Gastrocnemius medialis (tissue), 4 donors: Measurements from ENCODE around the gene GABRB3. TPM values are rescaled to one million over a fixed set of nuclear protein-coding genes. Genes with fewer than 3 reads are reported as not detected.

Experiments
- ATAC-seq, 2 donors: fragments of 150-250 bp; one replicate each; pipeline ENCODE4 v1.9.1; 2016
- DNase-seq, 2 donors: peaks; one replicate each; pipeline ENCODE4 v3.0.0-alpha.2; 2019
- H3K27ac ChIP-seq, 4 donors: fragments of 200-600 bp; sonication (generic); 1 replicate in 1 of 4; 2 replicates in 3 of 4; pipeline ENCODE4 v1.5.1; 2016 to 2018; ENCODE audit warnings: mild to moderate bottlenecking in 2 of 4, moderate library complexity in 1 of 4
- H3K27me3 ChIP-seq, 3 donors: fragments of 200-600 bp; sonication (generic) in 2 of 3; 1 replicate in 1 of 3; 2 replicates in 2 of 3; pipeline versions ENCODE4 v1.5.1 to v1.6.0; 2016 to 2019; ENCODE audit warnings: mild to moderate bottlenecking in 1 of 3, moderate library complexity in 1 of 3
- H3K36me3 ChIP-seq, 2 donors: fragments of 200-600 bp; sonication (generic) in 1 of 2; one replicate each; pipeline ENCODE4 v1.5.1; 2017 to 2018
- H3K4me1 ChIP-seq, 2 donors: fragments of 200-600 bp; sonication (generic) in 1 of 2; one replicate each; pipeline ENCODE4 v1.5.1; 2016 to 2017; ENCODE audit warnings: mild to moderate bottlenecking in 2 of 2
- H3K4me3 ChIP-seq, 4 donors: fragments of 200-600 bp; sonication (generic) in 3 of 4; 1 replicate in 1 of 4; 2 replicates in 3 of 4; pipeline ENCODE4 v1.5.1; 2016 to 2019; ENCODE audit warnings: mild to moderate bottlenecking in 2 of 4
- H3K9me3 ChIP-seq, 3 donors: fragments of 200-600 bp; sonication (generic) in 2 of 3; 1 replicate in 1 of 3; 2 replicates in 2 of 3; pipeline ENCODE4 v1.5.1; 2016 to 2019
- POLR2A ChIP-seq, 2 donors: fragments of 450-650 bp; IDR thresholded peaks; one replicate each; pipeline ENCODE4 v1.6.1; 2017; ENCODE audit warnings: antibody characterized with exemption in 2 of 2, mild to moderate bottlenecking in 2 of 2, moderate library complexity in 2 of 2
- in situ Hi-C, 4 donors: fragments of 200-750 bp; cut with MboI; loops; one replicate each; pipeline versions ENCODE4 v1.15.0 to v1.8.0; 2017; ENCODE audit warnings: low sequenced_read_pairs in 4 of 4
- intact Hi-C: fragments of 100-400 bp; cut with DNase I; formaldehyde crosslinking; loops from one replicate; pipeline ENCODE4 v1.15.1; 2023; ENCODE audit warnings: low total_unique reads
- total RNA-seq, 4 donors: library from RNA; depleted of rRNA; stranded (reverse); fragments of >200 nt; gene quantifications; one replicate each; pipeline versions ENCODE4 v1.1.0 to v1.2.3, GENCODE V29; 2016
- TF ChIP-seq, protein P1 (sequence below), 5 experiments: fragments of 450-650 bp in 3 of 5; fragments of 200-600 bp in 2 of 5; sonication (generic) in 2 of 5; IDR thresholded peaks in 4 of 5; conservative IDR thresholded peaks in 1 of 5; 1 replicate in 4 of 5; 2 replicates in 1 of 5; pipeline ENCODE4 v1.5.1; 2016 to 2019; ENCODE audit warnings: antibody characterized with exemption in 5 of 5, mild to moderate bottlenecking in 3 of 5, moderate library complexity in 3 of 5

The GABRB3 gene
- total RNA-seq, 4 donors from 2014 or later = 0.23 to 0.91 (median 0.35) TPM

DNA sequence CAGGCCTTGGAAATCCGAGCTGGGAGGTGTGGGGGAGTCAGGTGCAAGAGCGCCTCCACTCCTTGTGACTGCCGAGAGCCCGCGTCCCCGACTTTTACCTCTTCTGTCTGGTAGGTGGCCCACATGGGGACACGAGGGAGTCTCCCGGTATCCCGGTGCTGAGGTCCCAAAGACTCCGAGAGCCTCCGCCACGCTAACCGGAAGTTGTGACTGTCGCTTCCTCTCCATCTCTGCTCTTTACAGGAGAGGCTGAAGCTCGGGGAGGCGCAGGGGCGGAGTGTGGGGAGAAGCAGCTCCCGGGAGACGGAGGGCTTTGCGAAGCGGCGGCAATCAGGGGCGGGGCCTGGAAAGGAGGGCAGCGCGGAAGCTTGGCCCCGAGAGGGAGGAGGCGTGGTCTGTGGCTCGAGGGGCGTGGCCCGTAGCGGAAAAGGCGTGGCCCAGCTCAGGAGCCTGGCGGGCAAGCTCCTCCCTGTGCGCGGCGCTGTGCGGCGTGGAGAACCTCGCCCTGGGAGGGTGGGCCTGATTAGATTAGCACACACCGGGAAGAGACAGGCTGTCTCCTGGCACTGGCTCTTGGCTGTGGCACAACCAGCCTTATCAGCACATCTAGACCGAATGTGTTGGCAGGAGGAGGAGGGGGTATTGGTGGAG is 143.9 kb downstream of the GABRB3 start:
- in situ Hi-C loops = loop anchor here in 1 of 4 donors (25.0 kb wide), 1 partner anchor 92 kb away; no protein-coding TSS in a partner anchor
- H3K27ac ChIP-seq = no peak overlapping the region
- H3K36me3 ChIP-seq = no peaks in the 10 kb centered on the region
- no peaks in the 10 kb centered on the region for H3K27me3 ChIP-seq
- ATAC-seq (peak in 1 of 2 donors; percentile 64), DNase-seq (peak in 1 of 2 donors; percentile 52)
- no peak for TF ChIP-seq POLR2A (IDR thresholded peaks at IDR 0.05)
- TF ChIP-seq, protein P1, sequence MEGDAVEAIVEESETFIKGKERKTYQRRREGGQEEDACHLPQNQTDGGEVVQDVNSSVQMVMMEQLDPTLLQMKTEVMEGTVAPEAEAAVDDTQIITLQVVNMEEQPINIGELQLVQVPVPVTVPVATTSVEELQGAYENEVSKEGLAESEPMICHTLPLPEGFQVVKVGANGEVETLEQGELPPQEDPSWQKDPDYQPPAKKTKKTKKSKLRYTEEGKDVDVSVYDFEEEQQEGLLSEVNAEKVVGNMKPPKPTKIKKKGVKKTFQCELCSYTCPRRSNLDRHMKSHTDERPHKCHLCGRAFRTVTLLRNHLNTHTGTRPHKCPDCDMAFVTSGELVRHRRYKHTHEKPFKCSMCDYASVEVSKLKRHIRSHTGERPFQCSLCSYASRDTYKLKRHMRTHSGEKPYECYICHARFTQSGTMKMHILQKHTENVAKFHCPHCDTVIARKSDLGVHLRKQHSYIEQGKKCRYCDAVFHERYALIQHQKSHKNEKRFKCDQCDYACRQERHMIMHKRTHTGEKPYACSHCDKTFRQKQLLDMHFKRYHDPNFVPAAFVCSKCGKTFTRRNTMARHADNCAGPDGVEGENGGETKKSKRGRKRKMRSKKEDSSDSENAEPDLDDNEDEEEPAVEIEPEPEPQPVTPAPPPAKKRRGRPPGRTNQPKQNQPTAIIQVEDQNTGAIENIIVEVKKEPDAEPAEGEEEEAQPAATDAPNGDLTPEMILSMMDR (IDR thresholded peaks at IDR 0.05 in 4 of 5, conservative IDR thresholded peaks at IDR 0.05 in 1 of 5) = no peak
- H3K4me3 ChIP-seq = peak overlapping the region in 2 of 4 donors; percentile 17 to 24
- intact Hi-C loops = no loop called here
- no peaks in the 10 kb centered on the region for H3K9me3 ChIP-seq
- H3K4me1 ChIP-seq = no peaks in the 10 kb centered on the region

DNA sequence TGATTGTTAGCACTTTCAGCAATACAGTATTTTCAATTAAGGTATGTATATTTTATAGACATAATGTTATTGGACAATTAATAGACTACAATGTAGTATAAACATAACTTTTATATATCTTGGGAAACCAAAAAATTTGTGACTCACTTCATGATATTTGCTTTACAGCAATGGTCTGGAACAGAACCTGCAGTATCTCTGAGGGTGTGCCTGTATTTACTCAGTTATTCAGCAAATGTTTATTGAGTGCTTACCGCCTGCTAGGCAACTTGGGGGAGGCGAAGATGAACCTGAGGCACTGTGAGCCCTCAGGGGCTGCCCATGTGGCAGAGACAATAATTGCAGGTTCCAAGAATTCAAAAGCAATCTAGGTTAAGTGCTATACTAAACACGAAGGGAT is 144.8 kb downstream of the GABRB3 start:
- in situ Hi-C loops = loop anchor here in 1 of 4 donors (25.0 kb wide), 1 partner anchor 91 kb away; no protein-coding TSS in a partner anchor

GRCh38 chr15:26624128-26624527 is 148.7 kb downstream of the GABRB3 start:
- intact Hi-C loops = no loop called here
- Histone ChIP-seq H3K4me1 (no peaks in the 10 kb centered on the region), H3K27ac (no peak overlapping the region), H3K4me3 (no peak overlapping the region), H3K27me3 (no peaks in the 10 kb centered on the region), H3K9me3 (no peaks in the 10 kb centered on the region), H3K36me3 (no peaks in the 10 kb centered on the region)
- no peak for TF ChIP-seq POLR2A (IDR thresholded peaks at IDR 0.05)
- TF ChIP-seq, protein P1 (IDR thresholded peaks at IDR 0.05 in 4 of 5, conservative IDR thresholded peaks at IDR 0.05 in 1 of 5) = no peak
- ATAC-seq (no peak), DNase-seq (no peak)
- in situ Hi-C loops = no loop called here

More for the DNA sequence above, 144.8 kb downstream of the GABRB3 start:
- DNase-seq (no peak), ATAC-seq (no peak)
- Histone ChIP-seq H3K27ac (no peak overlapping the region), H3K27me3 (no peaks in the 10 kb centered on the region), H3K36me3 (no peaks in the 10 kb centered on the region), H3K4me1 (no peaks in the 10 kb centered on the region), H3K9me3 (no peaks in the 10 kb centered on the region), H3K4me3 (no peak overlapping the region)
- intact Hi-C loops = no loop called here
- TF ChIP-seq POLR2A (IDR thresholded peaks at IDR 0.05) = no peak
- TF ChIP-seq, protein P1 (IDR thresholded peaks at IDR 0.05 in 4 of 5, conservative IDR thresholded peaks at IDR 0.05 in 1 of 5) = no peak

DNA sequence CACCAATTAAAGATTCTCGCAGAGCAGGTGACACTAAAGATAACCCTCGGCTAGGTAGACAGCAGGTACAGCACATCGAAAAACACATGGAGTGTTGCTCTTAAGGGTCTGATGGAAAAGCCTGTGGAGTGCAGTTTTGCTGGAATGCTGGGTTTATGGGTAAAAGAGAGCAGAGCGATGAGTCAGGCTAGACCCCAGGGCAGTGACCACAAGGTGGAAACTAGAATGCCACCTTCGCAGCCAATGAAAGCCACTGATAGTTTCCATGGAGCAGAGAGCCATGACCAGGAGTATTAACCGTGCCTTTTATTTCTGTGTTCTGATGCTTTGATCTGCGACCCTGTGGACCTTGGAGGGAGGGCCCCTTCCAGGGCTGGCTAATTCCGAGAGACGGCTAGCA is 149.8 kb downstream of the GABRB3 start:
- ATAC-seq (no peak), DNase-seq (no peak)
- Histone ChIP-seq H3K4me3 (no peak overlapping the region), H3K27ac (no peak overlapping the region), H3K9me3 (no peaks in the 10 kb centered on the region), H3K36me3 (no peaks in the 10 kb centered on the region), H3K4me1 (no peaks in the 10 kb centered on the region), H3K27me3 (no peaks in the 10 kb centered on the region)
- in situ Hi-C loops = no loop called here
- TF ChIP-seq POLR2A (IDR thresholded peaks at IDR 0.05) = no peak
- intact Hi-C loops = no loop called here

- Histone ChIP-seq H3K27me3 (no peaks in the 10 kb centered on the region), H3K4me1 (no peaks in the 10 kb centered on the region), H3K27ac (no peak overlapping the region), H3K36me3 (no peaks in the 10 kb centered on the region), H3K4me3 (no peak overlapping the region), H3K9me3 (no peaks in the 10 kb centered on the region)
- intact Hi-C loops = no loop called here
- ATAC-seq = no peak
- no peak for DNase-seq
- in situ Hi-C loops = no loop called here
- TF ChIP-seq, protein P1 (IDR thresholded peaks at IDR 0.05 in 4 of 5, conservative IDR thresholded peaks at IDR 0.05 in 1 of 5) = no peak
- TF ChIP-seq POLR2A (IDR thresholded peaks at IDR 0.05) = no peak
Observed at GRCh38 chr15:26621816-26622215, 151.1 kb downstream of the GABRB3 start.
